Effector memory CD4-positive, alpha-beta T cell (primary cell): Measurements from ENCODE around the gene SDHA.
"Not testable (repeated sequence)": the region's sequence is repeated elsewhere in the genome, so short reads cannot be mapped to it uniquely, and the experiment has no call there.

Experiments used
- DNase-seq, 3 donors: peaks; one replicate each; pipeline ENCODE4 v3.0.0-alpha.2; 2020
- H3K27ac ChIP-seq: 2 replicates; pipeline ENCODE4 v1.7.0; 2013; ENCODE audit warnings: mild to moderate bottlenecking, low read length, moderate library complexity; ENCODE audit not compliant: insufficient read depth, poor library complexity, severe bottlenecking
- H3K27me3 ChIP-seq: replicated peaks from 2 replicates; pipeline ENCODE4 v1.7.0; 2013; ENCODE audit warnings: mild to moderate bottlenecking, low read length; ENCODE audit not compliant: insufficient read depth, control insufficient read depth, poor library complexity, severe bottlenecking
- H3K36me3 ChIP-seq: 2 replicates; pipeline ENCODE4 v1.7.0; 2013; ENCODE audit warnings: mild to moderate bottlenecking, low read length, moderate library complexity; ENCODE audit not compliant: control insufficient read depth, insufficient read depth
- H3K4me1 ChIP-seq: 2 replicates; pipeline ENCODE4 v1.7.0; 2013; ENCODE audit warnings: low read length, mild to moderate bottlenecking; ENCODE audit not compliant: control insufficient read depth, insufficient read depth, poor library complexity, severe bottlenecking
- H3K4me3 ChIP-seq: 2 replicates; pipeline ENCODE4 v1.7.0; 2013; ENCODE audit warnings: low read length, low read depth, mild to moderate bottlenecking; ENCODE audit not compliant: insufficient read depth, poor library complexity, severe bottlenecking
- H3K9me3 ChIP-seq: 2 replicates; pipeline ENCODE4 v1.7.0; 2013; ENCODE audit warnings: mild to moderate bottlenecking, low read length, moderate library complexity; ENCODE audit not compliant: control insufficient read depth

SDHA gene

GRCh38 chr5:273091-273490, 55.0 kb downstream of the SDHA start:
- not testable (repeated sequence) for H3K9me3 ChIP-seq, H3K4me1 ChIP-seq, H3K4me3 ChIP-seq

GRCh38 chr5:273491-273890, 55.4 kb downstream of the SDHA start:
- not testable (repeated sequence) for H3K4me3 ChIP-seq, H3K27ac ChIP-seq, H3K9me3 ChIP-seq, H3K27me3 ChIP-seq, H3K4me1 ChIP-seq, DNase-seq, H3K36me3 ChIP-seq

More at GRCh38 chr5:273091-273490, 55.0 kb downstream of the SDHA start:
- not testable (repeated sequence) for H3K27ac ChIP-seq, H3K36me3 ChIP-seq, H3K27me3 ChIP-seq, DNase-seq

GRCh38 chr5:274346-274745, 56.2 kb downstream of the SDHA start:
- H3K27ac ChIP-seq, H3K9me3 ChIP-seq, H3K4me3 ChIP-seq, H3K4me1 ChIP-seq, H3K27me3 ChIP-seq, H3K36me3 ChIP-seq, DNase-seq: not testable (repeated sequence)

- H3K4me1 ChIP-seq = no peaks in the 10 kb centered on the region
These were observed 60.5 kb downstream of the SDHA start for GRCh38 chr5:278646-279045.

GRCh38 chr5:279051-279665, 61.0 kb downstream of the SDHA start:
- not testable (repeated sequence) for H3K27me3 ChIP-seq, H3K9me3 ChIP-seq, H3K4me1 ChIP-seq, H3K27ac ChIP-seq, DNase-seq, H3K4me3 ChIP-seq
- H3K36me3 ChIP-seq = peaks cover 12% of the 10 kb centered on the region

More at GRCh38 chr5:278646-279045, 60.5 kb downstream of the SDHA start:
- Histone ChIP-seq H3K4me3 (no peak overlapping the region), H3K36me3 (peaks cover 7% of the 10 kb centered on the region), H3K9me3 (no peaks in the 10 kb centered on the region), H3K27me3 (no peaks in the 10 kb centered on the region), H3K27ac (no peak overlapping the region)
- no peak for DNase-seq

- no peak for DNase-seq
- H3K27ac ChIP-seq = no peak overlapping the region
- no peaks in the 10 kb centered on the region for H3K27me3 ChIP-seq
- H3K36me3 ChIP-seq = peaks cover 25% of the 10 kb centered on the region
- no peak overlapping the region for H3K4me3 ChIP-seq
- no peaks in the 10 kb centered on the region for H3K4me1 ChIP-seq
- H3K9me3 ChIP-seq = no peaks in the 10 kb centered on the region
These were observed 68.0 kb downstream of the SDHA start for GRCh38 chr5:285991-286557.

- peaks cover 13% of the 10 kb centered on the region for H3K36me3 ChIP-seq
- not testable (repeated sequence) for DNase-seq, H3K27ac ChIP-seq, H3K27me3 ChIP-seq, H3K9me3 ChIP-seq, H3K4me1 ChIP-seq, H3K4me3 ChIP-seq
These were observed 72.1 kb downstream of the SDHA start for GRCh38 chr5:290200-290599.

GRCh38 chr5:291345-291744, 73.2 kb downstream of the SDHA start:
- H3K9me3 ChIP-seq, H3K27ac ChIP-seq, H3K4me1 ChIP-seq, H3K4me3 ChIP-seq, H3K36me3 ChIP-seq, H3K27me3 ChIP-seq, DNase-seq: not testable (repeated sequence)

- not testable (repeated sequence) for H3K4me1 ChIP-seq, H3K36me3 ChIP-seq, H3K27me3 ChIP-seq, DNase-seq, H3K9me3 ChIP-seq, H3K27ac ChIP-seq, H3K4me3 ChIP-seq
These were observed 76.7 kb downstream of the SDHA start for GRCh38 chr5:294788-295187.

GRCh38 chr5:296207-296606, 78.1 kb downstream of the SDHA start:
- not testable (repeated sequence) for H3K36me3 ChIP-seq, H3K4me3 ChIP-seq, DNase-seq, H3K9me3 ChIP-seq, H3K27me3 ChIP-seq, H3K27ac ChIP-seq, H3K4me1 ChIP-seq
